H1 (cell line): Measurements from ENCODE around the gene TNFSF4. TPM values are rescaled to one million over a fixed set of nuclear protein-coding genes. Genes with fewer than 3 reads are reported as not detected.

Experiments used
- CHD2 ChIP-seq: IDR thresholded peaks from 2 replicates; pipeline ENCODE4 v1.6.1; 2012; ENCODE audit warnings: low read length, improper control_type of control experiment
- GTF2F1 ChIP-seq: IDR thresholded peaks from 2 replicates; pipeline ENCODE4 v1.6.1; 2012; ENCODE audit warnings: low read depth, low read length, improper control_type of control experiment, borderline replicate concordance
- HDAC6 ChIP-seq: IDR thresholded peaks from one replicate; pipeline ENCODE4 v1.7.1; 2012; ENCODE audit warnings: low read depth, mild to moderate bottlenecking, inconsistent platforms, low read length, moderate library complexity
- NRF1 ChIP-seq: IDR thresholded peaks from 2 replicates; pipeline ENCODE4 v1.6.1; 2011; ENCODE audit warnings: mild to moderate bottlenecking, low read depth, low read length, improper control_type of control experiment
- RAD21 ChIP-seq, 2 experiments: IDR thresholded peaks in 1 of 2; conservative IDR thresholded peaks in 1 of 2; 2 replicates each; pipeline ENCODE4 v1.6.1; 2011; ENCODE audit warnings: low read depth in 2 of 2, low read length in 2 of 2, improper control_type of control experiment in 1 of 2, inconsistent platforms in 1 of 2, mild to moderate bottlenecking in 1 of 2, moderate library complexity in 1 of 2
- TBP ChIP-seq: IDR thresholded peaks from 2 replicates; pipeline ENCODE4 v1.6.1; 2011; ENCODE audit warnings: low read depth, low read length, improper control_type of control experiment
- polyA plus RNA-seq, 7 experiments: library from polyadenylated mRNA; depleted of rRNA in 3 of 7; stranded (reverse) in 5 of 7; unstranded in 2 of 7; fragments of >200 nt in 5 of 7; fragments of 200-250 nt in 2 of 7; gene quantifications; 1 replicate in 5 of 7; 2 replicates in 1 of 7; 4 replicates in 1 of 7; pipeline versions ENCODE4 v1.2.1 to v1.2.3, GENCODE V29; 2011 to 2013; ENCODE audit warnings: missing spikeins in 2 of 7, mixed read lengths in 2 of 7
- total RNA-seq: library from RNA; stranded (reverse); fragmentation: NEBNext Ultra II Directional; extraction: Animal tissue kit (Norgen Biotek cat#: 25700); gene quantifications from 2 replicates; pipeline ENCODE4 v1.2.1, GENCODE V29; 2021

Gene TNFSF4
- total and polyA plus RNA-seq, 2 of the 8 experiments (the other 6 are each of a cell fraction or from before 2014, with no cell fraction given): 0.54 to 0.63 TPM

GRCh38 chr1:173213665-173214064, 6.5 kb upstream of the TNFSF4 start (continued):
- TF ChIP-seq TBP (no peak), GTF2F1 (no peak), HDAC6 (no peak), NRF1 (no peak), CHD2 (no peak), RAD21 (IDR thresholded peaks at IDR 0.05 in 1 of 2, conservative IDR thresholded peaks at IDR 0.05 in 1 of 2; ENCODE audit: low read depth in 2 of 2, low read length in 2 of 2) (no peak)
